Tibial nerve (tissue), 4 donors: ENCODE data around the gene DHX40. TPM values are rescaled to one million over a fixed set of nuclear protein-coding genes. Genes with fewer than 3 reads are reported as not detected.
A peak's percentile ranks its signal among the peaks of the same experiment; 100 is the strongest.

ENCODE experiments used
- DNase-seq, 2 donors: peaks; one replicate each; pipeline ENCODE4 v3.0.0-alpha.2; 2019; ENCODE audit warnings: low spot score in 2 of 2
- H3K27ac ChIP-seq, 4 donors: fragments of 200-600 bp; sonication (generic) in 3 of 4; one replicate each; pipeline ENCODE4 v1.5.1; 2017 to 2019; ENCODE audit warnings: mild to moderate bottlenecking in 1 of 4
- H3K27me3 ChIP-seq, 2 donors: fragments of 200-600 bp; sonication (generic) in 1 of 2; one replicate each; pipeline versions ENCODE4 v1.5.1 to v1.6.0; 2017 to 2019
- H3K36me3 ChIP-seq, 3 donors: fragments of 200-600 bp; sonication (generic); one replicate each; pipeline ENCODE4 v1.5.1; 2018 to 2019
- H3K4me1 ChIP-seq, 4 donors: fragments of 200-600 bp; sonication (generic) in 3 of 4; one replicate each; pipeline ENCODE4 v1.5.1; 2017 to 2019
- H3K4me3 ChIP-seq, 4 donors: fragments of 200-600 bp; sonication (generic) in 3 of 4; one replicate each; pipeline ENCODE4 v1.5.1; 2017 to 2019; ENCODE audit warnings: mild to moderate bottlenecking in 1 of 4, moderate library complexity in 1 of 4
- H3K9me3 ChIP-seq, 4 donors: fragments of 200-600 bp; sonication (generic) in 3 of 4; one replicate each; pipeline ENCODE4 v1.5.1; 2017 to 2019
- EP300 ChIP-seq, 2 donors: sonication (generic); formaldehyde crosslinking; IDR thresholded peaks; one replicate each; pipeline ENCODE4 v1.6.1; 2017; ENCODE audit warnings: antibody characterized with exemption in 2 of 2, mild to moderate bottlenecking in 1 of 2
- POLR2A ChIP-seq, 2 donors: fragments of 450-650 bp; IDR thresholded peaks; one replicate each; pipeline ENCODE4 v1.6.1; 2017; ENCODE audit warnings: antibody characterized with exemption in 2 of 2, mild to moderate bottlenecking in 2 of 2, moderate library complexity in 2 of 2
- WGBS, 2 donors: methylation state at CpG; one replicate each; pipeline ENCODE4 v1.1.5; 2018; 5-methylcytosine and 5-hydroxymethylcytosine counted together
- total RNA-seq, 4 donors: library from RNA; depleted of rRNA; stranded (reverse); fragments of >200 nt; gene quantifications; one replicate each; pipeline ENCODE4 v1.1.0, GENCODE V29; 2016
- TF ChIP-seq, protein P1 (sequence below), 5 experiments: fragments of 200-600 bp in 3 of 5; fragments of 450-650 bp in 2 of 5; sonication (generic) in 3 of 5; IDR thresholded peaks; one replicate each; pipeline ENCODE4 v1.5.1; 2016 to 2019; ENCODE audit warnings: antibody characterized with exemption in 5 of 5, mild to moderate bottlenecking in 3 of 5, moderate library complexity in 2 of 5

DHX40 gene
- total RNA-seq, 4 donors from 2014 or later: 31.2 to 38.5 (median 33.5) TPM

- 0% methylated on average over 11 of the region's 11 CpGs for WGBS, 2 donors
- peak overlapping the region; percentile 92 to 98 (median 97) for H3K4me3 ChIP-seq
- DNase-seq: no peak
- no peaks in the 10 kb centered on the region for H3K9me3 ChIP-seq
- peak overlapping the region; percentile 97 to 100 (median 100) for H3K27ac ChIP-seq
- TF ChIP-seq, protein P1, sequence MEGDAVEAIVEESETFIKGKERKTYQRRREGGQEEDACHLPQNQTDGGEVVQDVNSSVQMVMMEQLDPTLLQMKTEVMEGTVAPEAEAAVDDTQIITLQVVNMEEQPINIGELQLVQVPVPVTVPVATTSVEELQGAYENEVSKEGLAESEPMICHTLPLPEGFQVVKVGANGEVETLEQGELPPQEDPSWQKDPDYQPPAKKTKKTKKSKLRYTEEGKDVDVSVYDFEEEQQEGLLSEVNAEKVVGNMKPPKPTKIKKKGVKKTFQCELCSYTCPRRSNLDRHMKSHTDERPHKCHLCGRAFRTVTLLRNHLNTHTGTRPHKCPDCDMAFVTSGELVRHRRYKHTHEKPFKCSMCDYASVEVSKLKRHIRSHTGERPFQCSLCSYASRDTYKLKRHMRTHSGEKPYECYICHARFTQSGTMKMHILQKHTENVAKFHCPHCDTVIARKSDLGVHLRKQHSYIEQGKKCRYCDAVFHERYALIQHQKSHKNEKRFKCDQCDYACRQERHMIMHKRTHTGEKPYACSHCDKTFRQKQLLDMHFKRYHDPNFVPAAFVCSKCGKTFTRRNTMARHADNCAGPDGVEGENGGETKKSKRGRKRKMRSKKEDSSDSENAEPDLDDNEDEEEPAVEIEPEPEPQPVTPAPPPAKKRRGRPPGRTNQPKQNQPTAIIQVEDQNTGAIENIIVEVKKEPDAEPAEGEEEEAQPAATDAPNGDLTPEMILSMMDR (IDR thresholded peaks at IDR 0.05): no peak
- no peak for TF ChIP-seq EP300 (IDR thresholded peaks at IDR 0.05)
- TF ChIP-seq POLR2A (IDR thresholded peaks at IDR 0.05): no peak
- H3K27me3 ChIP-seq: no peaks in the 10 kb centered on the region
- peaks cover 0 to 46% (median 28%) of the 10 kb centered on the region in 4 donors for H3K4me1 ChIP-seq
- no peaks in the 10 kb centered on the region for H3K36me3 ChIP-seq
Measured at GRCh38 chr17:59619035-59619297, 53.6 kb downstream of the DHX40 start.

- TF ChIP-seq, protein P1 (IDR thresholded peaks at IDR 0.05): peak in 1 of 5 experiments; percentile 39
- TF ChIP-seq POLR2A (IDR thresholded peaks at IDR 0.05) (peak; percentile 59 to 96), EP300 (IDR thresholded peaks at IDR 0.05) (peak; percentile 98 to 100)
- Histone ChIP-seq H3K9me3 (no peaks in the 10 kb centered on the region), H3K27me3 (no peaks in the 10 kb centered on the region), H3K4me3 (peak within 1 kb of the TSS; percentile 92 to 98 (median 97)), H3K27ac (peak within 1 kb of the TSS; percentile 97 to 100 (median 100)), H3K4me1 (peaks cover 0 to 51% (median 29%) of the 10 kb centered on the region in 4 donors), H3K36me3 (no peaks in the 10 kb centered on the region)
- 0 to 1% methylated on average over 51 to 65 of the region's 65 CpGs for whole genome bisulfite sequencing, 2 donors
- DNase-seq: peak; percentile 81 to 94
Measured at GRCh38 chr17:59619298-59620063, 54.1 kb downstream of the DHX40 start, which contains the start of gene CLTC. Gene CLTC, plus strand, starts transcription at chr17:59619895. Its CDS starts 237 bp downstream, at chr17:59620132.

GRCh38 chr17:59620064-59620359 is 54.6 kb downstream of the DHX40 start:
- H3K27ac ChIP-seq: peak overlapping the region; percentile 97 to 100 (median 100)
- TF ChIP-seq POLR2A (IDR thresholded peaks at IDR 0.05) (no peak), EP300 (IDR thresholded peaks at IDR 0.05) (no peak)
- TF ChIP-seq, protein P1 (IDR thresholded peaks at IDR 0.05): no peak
- no peak for DNase-seq
- no peaks in the 10 kb centered on the region for H3K9me3 ChIP-seq
- no peaks in the 10 kb centered on the region for H3K27me3 ChIP-seq
- H3K4me1 ChIP-seq: peaks cover 0 to 55% (median 29%) of the 10 kb centered on the region in 4 donors
- peak overlapping the region; percentile 92 to 98 (median 97) for H3K4me3 ChIP-seq
- no peaks in the 10 kb centered on the region for H3K36me3 ChIP-seq
- whole genome bisulfite sequencing, 2 donors: 0 to 3% methylated on average over 10 to 12 of the region's 13 CpGs

- peak in 1 of 2 donors; percentile 54 for DNase-seq
- 1 to 3% methylated on average over 13 to 14 of the region's 14 CpGs for WGBS, 2 donors
- H3K27ac ChIP-seq: peak overlapping the region; percentile 97 to 100 (median 100)
- TF ChIP-seq POLR2A (IDR thresholded peaks at IDR 0.05) (no peak), EP300 (IDR thresholded peaks at IDR 0.05) (peak in 1 of 2 donors; percentile 35)
- TF ChIP-seq, protein P1 (IDR thresholded peaks at IDR 0.05): no peak
- peaks cover 0 to 58% (median 29%) of the 10 kb centered on the region in 4 donors for H3K4me1 ChIP-seq
- H3K4me3 ChIP-seq: peak overlapping the region; percentile 92 to 98 (median 97)
- H3K9me3 ChIP-seq: no peaks in the 10 kb centered on the region
- no peaks in the 10 kb centered on the region for H3K36me3 ChIP-seq
- H3K27me3 ChIP-seq: no peaks in the 10 kb centered on the region
Measured at GRCh38 chr17:59620518-59621259, 55.3 kb downstream of the DHX40 start.

DNA sequence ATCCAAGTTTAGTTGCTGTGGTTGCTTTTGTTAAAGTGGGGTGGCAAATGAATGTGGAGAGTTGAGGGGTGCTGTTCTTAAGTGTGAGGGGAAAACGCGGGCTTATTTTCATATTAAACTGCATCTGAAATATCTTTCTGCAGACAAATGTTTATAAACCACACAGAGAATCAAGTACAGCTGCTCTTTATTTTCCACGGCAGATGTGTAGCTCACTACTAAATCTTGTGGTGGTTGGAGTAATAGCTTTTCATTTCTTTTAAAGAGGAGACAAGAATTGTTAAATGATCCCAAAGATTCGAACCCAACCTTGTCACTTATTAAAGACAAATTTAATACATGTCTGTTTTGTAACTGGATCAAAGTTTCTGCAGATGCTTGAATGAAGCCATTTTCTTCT is 56.4 kb downstream of the DHX40 start:
- Histone ChIP-seq H3K9me3 (no peaks in the 10 kb centered on the region), H3K27me3 (no peaks in the 10 kb centered on the region), H3K4me1 (peaks cover 0 to 69% (median 31%) of the 10 kb centered on the region in 4 donors), H3K27ac (peak overlapping the region in 2 of 4 donors; percentile 99 to 100), H3K4me3 (peak overlapping the region in 1 of 4 donors; percentile 92), H3K36me3 (no peaks in the 10 kb centered on the region)
- no peak for TF ChIP-seq POLR2A (IDR thresholded peaks at IDR 0.05)
- no peak for TF ChIP-seq EP300 (IDR thresholded peaks at IDR 0.05)
- TF ChIP-seq, protein P1 (IDR thresholded peaks at IDR 0.05): no peak
- WGBS, 2 donors: 15 to 21% methylated on average over 4 of the region's 4 CpGs
- no peak for DNase-seq
